ENCODE data around the gene EFCAB6.

The EFCAB6 gene

DNA sequence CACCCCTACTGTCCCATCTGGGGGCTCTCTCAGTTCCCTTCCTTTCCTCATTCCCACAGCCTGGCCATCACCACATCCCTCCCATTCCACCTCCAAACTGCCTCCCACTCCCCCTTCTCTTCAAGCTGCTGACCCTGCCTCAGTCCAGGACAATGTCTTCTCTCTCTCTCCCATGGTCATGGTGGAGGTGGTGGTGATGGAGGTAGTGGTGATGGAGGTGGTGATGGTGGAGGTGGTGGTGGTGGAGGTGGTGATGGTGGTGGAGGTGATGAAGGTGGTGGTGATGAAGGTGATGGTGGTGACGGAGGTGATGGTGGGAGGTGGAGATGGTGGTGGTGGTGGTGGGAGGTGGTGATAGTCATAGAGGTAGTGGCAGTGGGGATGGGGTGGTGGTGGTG, 313.2 kb downstream of the EFCAB6 start:
- no peak for DNase-seq

GRCh38 chr22:43497956-43498855, 313.9 kb downstream of the EFCAB6 start:
- no peak for DNase-seq

GRCh38 chr22:43493297-43493696, 318.8 kb downstream of the EFCAB6 start:
- DNase-seq = no peak

DNA sequence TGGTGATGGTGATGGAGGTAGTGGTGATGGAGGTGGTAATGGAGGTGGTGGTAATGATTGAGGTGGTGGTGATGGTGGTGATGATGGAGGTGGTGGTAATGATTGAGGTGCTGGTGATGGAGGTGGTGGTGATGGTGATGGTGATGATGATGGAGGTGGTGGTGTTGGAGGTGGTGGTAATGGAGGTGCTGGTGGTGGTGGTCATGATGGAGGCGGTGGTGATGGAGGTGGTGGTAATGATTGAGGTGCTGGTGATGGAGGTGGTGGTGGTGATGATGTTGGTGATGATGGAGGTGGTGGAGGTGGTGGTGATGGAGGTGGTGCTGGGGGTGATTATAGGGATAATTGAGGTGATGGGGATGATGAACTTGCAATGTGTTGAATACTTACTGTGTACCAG, 320.4 kb downstream of the EFCAB6 start:
- no peak for DNase-seq

- DNase-seq = no peak
Measured at GRCh38 chr22:43491177-43491576, 320.9 kb downstream of the EFCAB6 start.

DNA sequence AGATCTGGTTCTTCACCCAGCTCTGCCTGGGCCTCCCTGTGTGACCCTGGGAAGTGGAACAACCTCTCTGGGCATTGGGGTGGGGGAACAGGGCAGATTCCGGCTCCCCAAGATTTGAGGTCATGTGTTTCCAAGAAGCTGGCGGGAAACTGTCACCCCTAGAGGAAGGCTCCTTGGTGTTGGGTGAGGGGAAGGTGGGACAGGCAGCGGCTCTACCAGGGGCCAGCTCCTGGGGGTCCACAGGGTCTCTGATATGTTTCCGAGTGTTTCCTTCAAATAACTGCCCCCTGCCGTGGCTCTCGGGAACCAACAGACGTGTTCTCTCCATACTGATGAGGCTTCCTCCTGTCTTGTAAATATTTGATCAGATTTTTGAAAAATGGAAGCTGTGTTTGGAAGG, 321.8 kb downstream of the EFCAB6 start:
- DNase-seq = no peak

GRCh38 chr22:43488937-43489336, 323.2 kb downstream of the EFCAB6 start:
- DNase-seq = no peak

DNA sequence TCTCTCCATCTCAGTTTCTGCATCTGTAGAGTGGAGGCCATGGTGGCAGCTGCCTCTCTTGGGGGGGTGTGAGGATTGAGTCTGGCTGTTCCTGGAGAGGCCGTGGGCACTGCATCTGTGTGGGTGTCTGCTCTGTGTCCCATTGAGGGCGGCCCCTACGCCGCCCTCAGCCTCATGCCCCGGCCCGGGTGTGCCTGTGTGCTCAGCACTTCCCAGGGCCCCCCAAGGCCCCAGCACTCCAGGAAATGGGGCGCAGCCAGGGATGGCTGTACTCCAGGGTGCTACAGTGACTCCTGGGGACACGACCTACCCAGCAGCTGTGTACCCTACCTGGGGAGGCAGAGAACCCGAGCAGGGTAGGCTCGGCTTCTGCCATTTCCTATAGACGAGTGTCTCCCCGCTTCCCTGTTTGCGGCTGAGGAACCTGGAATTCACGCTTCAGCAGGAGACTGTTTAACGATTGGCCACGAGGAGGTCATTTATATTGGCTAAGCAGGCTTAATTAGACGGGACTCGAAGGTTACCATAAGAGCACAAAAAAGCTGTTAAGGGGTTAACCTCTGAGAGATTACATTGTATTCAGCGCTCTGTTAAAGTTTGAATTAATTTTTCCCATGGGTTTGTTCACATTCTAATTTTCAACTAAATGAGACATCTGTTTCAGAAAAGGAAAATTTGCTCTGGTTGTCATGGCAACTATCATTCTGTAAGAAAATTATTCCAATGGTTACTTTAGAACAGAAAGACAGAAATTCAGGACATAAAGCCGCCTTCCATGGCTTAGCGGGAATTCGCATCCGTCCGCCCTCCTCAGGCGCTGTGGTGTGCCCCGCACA, 323.9 kb downstream of the EFCAB6 start:
- DNase-seq = no peak

GRCh38 chr22:43487311-43488030, 324.6 kb downstream of the EFCAB6 start:
- no peak for DNase-seq

DNA sequence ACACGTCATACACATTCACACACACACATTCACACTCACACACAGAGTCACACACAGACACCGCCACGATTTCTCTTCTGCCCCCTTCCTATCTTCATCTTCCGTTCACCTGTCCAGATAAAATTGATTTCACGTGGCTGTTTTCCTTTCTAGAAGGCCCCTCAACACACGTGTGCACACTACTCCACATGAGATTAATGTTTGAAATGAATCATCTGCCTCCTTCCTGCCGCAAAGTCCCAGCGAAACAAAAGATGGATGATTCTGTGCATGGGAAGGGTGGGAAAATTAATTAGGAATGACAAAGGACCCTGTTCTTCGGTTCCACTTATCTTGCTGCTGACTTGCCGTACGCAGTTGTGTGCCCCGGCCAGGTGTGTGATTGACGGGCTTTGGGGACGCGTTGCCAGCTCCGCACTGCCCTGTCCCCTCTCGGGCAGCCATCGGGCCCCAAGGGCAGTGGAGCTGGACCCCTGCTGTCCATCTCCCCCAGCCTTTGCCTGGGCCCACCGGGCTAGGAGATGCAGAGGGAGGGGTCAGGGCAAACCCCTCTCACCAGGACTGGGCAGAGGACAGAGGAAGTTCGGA, 326.5 kb downstream of the EFCAB6 start:
- no peak for DNase-seq

DNA sequence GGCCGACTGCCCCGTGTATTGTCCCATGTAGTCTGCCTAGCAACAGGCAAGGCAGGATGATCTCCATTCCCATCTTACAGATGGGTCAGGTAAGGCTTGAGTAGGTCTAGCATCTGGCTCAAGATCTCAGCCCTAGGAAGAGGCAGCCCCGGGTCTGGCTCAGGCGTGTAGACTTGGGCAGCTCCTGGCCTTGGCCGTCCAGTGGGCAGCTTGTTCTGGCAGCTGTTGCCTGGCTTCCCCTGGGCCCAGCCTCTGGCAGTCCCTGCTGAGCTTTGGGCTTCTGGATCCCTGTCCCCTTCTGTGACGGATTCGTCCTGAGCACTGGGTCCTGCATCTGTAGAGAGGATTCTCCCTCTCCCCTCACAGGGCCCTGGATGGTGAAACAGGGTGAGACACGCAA, 327.9 kb downstream of the EFCAB6 start:
- no peak for DNase-seq

- DNase-seq = no peak
Measured at GRCh38 chr22:43483669-43484068, 328.4 kb downstream of the EFCAB6 start.

DNA sequence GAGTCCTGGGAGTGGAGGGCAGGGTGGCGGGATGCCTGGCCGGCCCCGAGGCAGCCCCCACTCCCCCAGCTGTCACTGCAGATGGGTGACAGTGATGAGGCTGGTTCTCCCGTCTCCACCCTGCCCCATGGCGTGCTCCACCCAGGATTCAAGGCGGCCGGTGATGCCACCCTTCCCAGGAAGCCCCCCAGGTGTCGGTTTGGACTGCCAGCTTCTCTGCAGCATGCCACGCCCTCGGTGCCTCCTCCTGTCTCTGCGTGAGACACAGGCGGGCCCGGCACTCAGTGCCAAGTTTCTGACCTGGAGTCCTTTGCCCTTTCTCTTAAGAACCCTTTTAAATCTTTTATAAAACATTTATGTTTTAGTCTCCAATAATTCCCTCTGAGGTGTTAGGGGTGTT, 328.8 kb downstream of the EFCAB6 start:
- no peak for DNase-seq

- DNase-seq = no peak
Measured at GRCh38 chr22:43482318-43482625, 329.8 kb downstream of the EFCAB6 start.

- DNase-seq = no peak
Measured at GRCh38 chr22:43481568-43482317, 330.4 kb downstream of the EFCAB6 start.

- DNase-seq = no peak
Measured at GRCh38 chr22:43479962-43480361, 332.1 kb downstream of the EFCAB6 start.

- DNase-seq = no peak
Measured at GRCh38 chr22:43479301-43479950, 332.7 kb downstream of the EFCAB6 start.
